HepG2 (cell line): ENCODE measurements around the gene B4GALT7. TPM values are rescaled to one million over a fixed set of nuclear protein-coding genes. Genes with fewer than 3 reads are reported as not detected.

ENCODE experiments used
- CHD2 ChIP-seq: IDR thresholded peaks from 2 replicates; pipeline ENCODE4 v1.6.1; 2011; ENCODE audit warnings: low read depth, low read length, improper control_type of control experiment
- GLMP ChIP-seq: sonication (generic); formaldehyde crosslinking; IDR thresholded peaks from 2 replicates; pipeline ENCODE4 v1.9.0; 2021; ENCODE audit warnings: missing genetic modification reagents, mild to moderate bottlenecking, borderline replicate concordance
- JUND ChIP-seq: sonication (generic); formaldehyde crosslinking; IDR thresholded peaks from 2 replicates; pipeline ENCODE4 v1.8.0; 2022; ENCODE audit warnings: mild to moderate bottlenecking, missing genetic modification reagents
- KLF6 ChIP-seq: IDR thresholded peaks from 2 replicates; pipeline ENCODE4 v1.8.0; 2016; ENCODE audit warnings: missing biosample characterization, missing genetic modification reagents
- LRRFIP1 ChIP-seq: sonication (generic); formaldehyde crosslinking; conservative IDR thresholded peaks from 2 replicates; pipeline ENCODE4 v1.4.0; 2020; ENCODE audit warnings: missing genetic modification reagents
- MTF2 ChIP-seq: sonication (generic); formaldehyde crosslinking; IDR thresholded peaks from 2 replicates; pipeline ENCODE4 v1.5.0; 2020; ENCODE audit warnings: missing genetic modification reagents, borderline replicate concordance
- NR0B2 ChIP-seq: sonication (generic); formaldehyde crosslinking; IDR thresholded peaks from 2 replicates; pipeline ENCODE4 v1.4.0; 2020; ENCODE audit warnings: mild to moderate bottlenecking, missing genetic modification reagents
- PHB2 ChIP-seq: fragments of 450-650 bp; IDR thresholded peaks from 2 replicates; pipeline ENCODE4 v1.6.1; 2018; ENCODE audit not compliant: partially characterized antibody
- PHF20 ChIP-seq: sonication (generic); formaldehyde crosslinking; IDR thresholded peaks from 2 replicates; pipeline ENCODE4 v1.5.0; 2020; ENCODE audit warnings: mild to moderate bottlenecking, missing genetic modification reagents
- PHF5A ChIP-seq: IDR thresholded peaks from one replicate; pipeline ENCODE4 v1.6.1; 2018; ENCODE audit warnings: low read depth, missing genetic modification reagents; ENCODE audit not compliant: unreplicated experiment
- RERE ChIP-seq: IDR thresholded peaks from 2 replicates; pipeline ENCODE4 v1.6.1; 2016; ENCODE audit warnings: low read depth, missing genetic modification reagents, missing compliant biosample characterization
- SAP130 ChIP-seq: IDR thresholded peaks from 2 replicates; pipeline ENCODE4 v1.6.1; 2016; ENCODE audit warnings: low read depth
- WIZ ChIP-seq: sonication (generic); formaldehyde crosslinking; IDR thresholded peaks from 2 replicates; pipeline ENCODE4 v1.5.1; 2020; ENCODE audit warnings: mild to moderate bottlenecking, missing genetic modification reagents
- ZFP41 ChIP-seq: sonication (generic); formaldehyde crosslinking; IDR thresholded peaks from 2 replicates; pipeline ENCODE4 v1.4.0; 2020; ENCODE audit warnings: mild to moderate bottlenecking, missing genetic modification reagents, borderline replicate concordance
- ZFY ChIP-seq: sonication (generic); formaldehyde crosslinking; IDR thresholded peaks from 2 replicates; pipeline ENCODE4 v1.4.0; 2020; ENCODE audit warnings: missing genetic modification reagents
- ZNF138 ChIP-seq: sonication (generic); formaldehyde crosslinking; IDR thresholded peaks from 2 replicates; pipeline ENCODE4 v1.5.0; 2020; ENCODE audit warnings: mild to moderate bottlenecking, low read depth, missing genetic modification reagents
- ZNF20 ChIP-seq: sonication (generic); formaldehyde crosslinking; IDR thresholded peaks from 2 replicates; pipeline ENCODE4 v1.4.0; 2020; ENCODE audit warnings: mild to moderate bottlenecking, moderate library complexity, missing genetic modification reagents
- ZNF615 ChIP-seq: sonication (generic); formaldehyde crosslinking; IDR thresholded peaks from 2 replicates; pipeline ENCODE4 v1.5.0; 2020; ENCODE audit warnings: mild to moderate bottlenecking, missing genetic modification reagents, borderline replicate concordance
- ZNF652 ChIP-seq: IDR thresholded peaks from 2 replicates; pipeline ENCODE4 v1.6.1; 2016; ENCODE audit warnings: low read depth, borderline replicate concordance
- ZNF720 ChIP-seq: sonication (generic); formaldehyde crosslinking; IDR thresholded peaks from 2 replicates; pipeline ENCODE4 v1.4.0; 2020; ENCODE audit warnings: missing genetic modification reagents
- ZNF724P ChIP-seq: sonication (generic); formaldehyde crosslinking; IDR thresholded peaks from 2 replicates; pipeline ENCODE4 v1.8.0; 2022; ENCODE audit warnings: missing genetic modification reagents, borderline replicate concordance
- ZSCAN31 ChIP-seq: sonication (generic); formaldehyde crosslinking; IDR thresholded peaks from 2 replicates; pipeline ENCODE4 v1.5.0; 2020; ENCODE audit warnings: low read depth, mild to moderate bottlenecking, missing genetic modification reagents
- polyA plus RNA-seq, 8 experiments: library from polyadenylated mRNA; depleted of rRNA in 3 of 8; stranded (reverse) in 7 of 8; unstranded in 1 of 8; fragments of >200 nt; fragmentation: Illumina TruSeq in 4 of 8; extraction: Trizol in 4 of 8; gene quantifications; 2 replicates each; pipeline versions ENCODE4 v1.2.1 to v1.2.3, GENCODE V29; 2011 to 2016; ENCODE audit warnings: low read depth in 4 of 8, missing spikeins in 1 of 8, mixed read lengths in 1 of 8; ENCODE audit not compliant: insufficient read depth in 1 of 8
- total RNA-seq, 5 experiments: library from RNA; depleted of rRNA; stranded (reverse); fragments of >200 nt; fragmentation: Illumina TruSeq; extraction: Trizol; gene quantifications; 2 replicates each; pipeline ENCODE4 v1.2.3, GENCODE V29; 2016; ENCODE audit warnings: low read depth in 1 of 5

Gene B4GALT7
- total and polyA plus RNA-seq, 2 of the 13 experiments (the other 11 are each of a cell fraction or from before 2014, with no cell fraction given): 16.4 to 20.5 TPM

- no peak for TF ChIP-seq ZNF724P (CRISPR knock-in tag)
- no peak for TF ChIP-seq GLMP (CRISPR knock-in tag)
- TF ChIP-seq PHF20: peak; percentile 71
- no peak for TF ChIP-seq ZNF652
- TF ChIP-seq KLF6 (CRISPR knock-in tag): no peak
- TF ChIP-seq ZNF615 (CRISPR knock-in tag): no peak; the same call in 1 of the 2 replicates
- no peak for TF ChIP-seq ZFY (CRISPR knock-in tag)
- TF ChIP-seq MTF2: no peak
- TF ChIP-seq PHF5A (CRISPR knock-in tag): no peak
- no peak for TF ChIP-seq ZFP41 (CRISPR knock-in tag)
- TF ChIP-seq ZNF20 (CRISPR knock-in tag): no peak
- TF ChIP-seq ZNF138 (CRISPR knock-in tag): no peak
- no peak for TF ChIP-seq RERE
- no peak for TF ChIP-seq ZNF720 (CRISPR knock-in tag)
- TF ChIP-seq LRRFIP1: no peak
- no peak for TF ChIP-seq JUND (CRISPR knock-in tag)
- no peak for TF ChIP-seq ZSCAN31 (CRISPR knock-in tag)
- peak; percentile 62; the same call in 1 of the 2 replicates for TF ChIP-seq CHD2
- no peak for TF ChIP-seq PHB2
- no peak for TF ChIP-seq WIZ (CRISPR knock-in tag)
- TF ChIP-seq SAP130 (CRISPR knock-in tag): peak; percentile 82
- no peak; the same call in 1 of the 2 replicates for TF ChIP-seq NR0B2 (CRISPR knock-in tag)
These were observed 45.3 kb upstream of the B4GALT7 start, which contains the start of gene FAM193B (continued) for GRCh38 chr5:177554474-177555111.
